Measurements from ENCODE around the gene TMIE. TPM values are rescaled to one million over a fixed set of nuclear protein-coding genes. Genes with fewer than 3 reads are reported as not detected.

The TMIE gene
- total and polyA plus RNA-seq, 9 of the 15 experiments (the other 6 are each of a cell fraction or from before 2014, with no cell fraction given): not detected

GRCh38 chr3:46756642-46757041, 55.5 kb downstream of the TMIE start (continued):
- TF ChIP-seq CTCF (IDR thresholded peaks at IDR 0.05 in 2 of 3, conservative IDR thresholded peaks at IDR 0.05 in 1 of 3; ENCODE audit: insufficient read depth in 2 of 3, low read depth in 1 of 3, low read length in 3 of 3) (peak; percentile 59 to 80 (median 64); a peak in 5 of 6 replicates), BHLHE40 (IDR thresholded peaks at IDR 0.05; ENCODE audit: low read length) (0 out of 2 replicates have a peak, but pooled peaks have one; percentile 15), XRCC5 (IDR thresholded peaks at IDR 0.05; ENCODE audit: low read depth, low read length) (0 out of 2 replicates have a peak, but pooled peaks have one; percentile 47), ZNF134 (CRISPR knock-in tag; conservative IDR thresholded peaks at IDR 0.05) (no peak)

GRCh38 chr3:46759239-46760167, 58.3 kb downstream of the TMIE start:
- Histone ChIP-seq H4K20me1 (replicated peaks; ENCODE audit: control insufficient read depth, insufficient read depth, low read length) (no peaks in the 10 kb centered on the region), H3K27me3 (ENCODE audit: control insufficient read depth in 2 of 2, insufficient read depth in 2 of 2, low read length in 2 of 2) (peaks cover 14 to 30% of the 10 kb centered on the region in 2 experiments; a peak in 4 of 5 replicates), H3K27ac (ENCODE audit: extremely low read depth, low read depth, low read length) (no peak overlapping the region), H3K4me1 (replicated peaks in 1 of 2; ENCODE audit: control insufficient read depth in 2 of 2, insufficient read depth in 2 of 2, low read length in 2 of 2) (peaks cover 0 to 14% of the 10 kb centered on the region in 2 experiments; a peak in 2 of 5 replicates), H3K9me3 (replicated peaks; ENCODE audit: control insufficient read depth, insufficient read depth, low read depth, low read length) (no peaks in the 10 kb centered on the region), H3K4me2 (ENCODE audit: insufficient read depth, low read length) (no peak overlapping the region), H3K9ac (ENCODE audit: insufficient read depth in 1 of 2, low read depth in 2 of 2, low read length in 2 of 2) (no peak overlapping the region), H3K4me3 (no peak overlapping the region), H2AFZ (ENCODE audit: low read depth, low read length) (no peak overlapping the region), H3K36me3 (ENCODE audit: control insufficient read depth, insufficient read depth, low read length) (no peaks in the 10 kb centered on the region), H3K79me2 (ENCODE audit: control insufficient read depth, insufficient read depth, low read length) (no peaks in the 10 kb centered on the region), H3K9me1 (ENCODE audit: control insufficient read depth, insufficient read depth, low read length) (peaks cover 3% of the 10 kb centered on the region)
- WGBS (ENCODE audit: insufficient coverage, low coverage, missing lambda C conversion rate): 4% methylated on average over 5 of the region's 5 CpGs
- POLR2A ChIA-PET: no interaction called here
- ATAC-seq: no peak
- TF ChIP-seq ZNF512 (tag; IDR thresholded peaks at IDR 0.05) (peak; percentile 82), ERF (CRISPR knock-in tag; IDR thresholded peaks at IDR 0.05) (no peak)
- CTCF ChIA-PET (ENCODE audit: low intra/inter-chr PET ratio): no interaction called here
- no TSS peak for BruUV-seq (replicated peaks)
- intact Hi-C loops (cut with micrococcal nuclease) (no loop called here), in situ Hi-C loops (cut with MboI) (no loop called here)
- DNase-seq (ENCODE audit: extremely low read depth in 1 of 4, low spot score in 3 of 4): no peak
- FAIRE-seq: no peak

Small RNAs within 50 kb of the gene (small RNA-seq; reads per million reads assigned to genes)
- gene PRSS45: not detected

Other genes starting within 250 kb of the TMIE start
Only the 7 nearest of the 8 such genes appear.
- gene RTP3, start 203.4 kb upstream of the TMIE start, total RNA-seq (2014; rRNA removed): not detected in 2 replicates
- gene RTP3, start 203.4 kb upstream of the TMIE start, total RNA-seq (2014; rRNA removed; fragmentation: Illumina TruSeq; extraction: Trizol): not detected in 2 replicates
- gene RTP3, start 203.4 kb upstream of the TMIE start, total RNA-seq (2015; rRNA removed; fragmentation: Illumina TruSeq; extraction: Trizol): not detected in 2 replicates
- gene RTP3, start 203.4 kb upstream of the TMIE start, total RNA-seq (2021): not detected in 2 replicates
- not detected in 2 replicates for gene RTP3, start 203.4 kb upstream of the TMIE start, polyA plus RNA-seq (2011; rRNA removed)
- gene RTP3, start 203.4 kb upstream of the TMIE start, polyA plus RNA-seq (2014; fragmentation: Illumina TruSeq; extraction: Trizol): not detected in 2 replicates
- not detected for gene RTP3, start 203.4 kb upstream of the TMIE start, polyA plus RNA-seq (2014; fragmentation: Nextera tagmentation; extraction: Ambion mirVana)
- not detected in 2 replicates for gene RTP3, start 203.4 kb upstream of the TMIE start, polyA plus RNA-seq (2014; rRNA removed)
- not detected in 2 replicates for gene LRRC2, start 135.1 kb upstream of the TMIE start, total RNA-seq (2014; rRNA removed)
- not detected in 2 replicates for gene LRRC2, start 135.1 kb upstream of the TMIE start, total RNA-seq (2014; rRNA removed; fragmentation: Illumina TruSeq; extraction: Trizol)
- 0.04 TPM in 1 of 2 replicates, not detected in the other for gene LRRC2, start 135.1 kb upstream of the TMIE start, total RNA-seq (2015; rRNA removed; fragmentation: Illumina TruSeq; extraction: Trizol)
- not detected in 2 replicates for gene LRRC2, start 135.1 kb upstream of the TMIE start, total RNA-seq (2021)
- gene LRRC2, start 135.1 kb upstream of the TMIE start, polyA plus RNA-seq (2011; rRNA removed): 0.04 and 0.07 TPM in 2 replicates
- gene LRRC2, start 135.1 kb upstream of the TMIE start, polyA plus RNA-seq (2014; fragmentation: Illumina TruSeq; extraction: Trizol): 0.01 TPM in 1 of 2 replicates, not detected in the other
- under 1 TPM in 1 of 2 experiments, not detected in 1; 0.04 TPM for gene LRRC2, start 135.1 kb upstream of the TMIE start, polyA plus RNA-seq (2014; fragmentation: Nextera tagmentation; extraction: Ambion mirVana)
- 0.01 TPM in 1 of 2 replicates, not detected in the other for gene LRRC2, start 135.1 kb upstream of the TMIE start, polyA plus RNA-seq (2014; rRNA removed)
- gene FAM240A, start 88.9 kb upstream of the TMIE start, total RNA-seq (2014; rRNA removed): not detected in 2 replicates
- not detected in 2 replicates for gene FAM240A, start 88.9 kb upstream of the TMIE start, total RNA-seq (2014; rRNA removed; fragmentation: Illumina TruSeq; extraction: Trizol)
- gene FAM240A, start 88.9 kb upstream of the TMIE start, total RNA-seq (2015; rRNA removed; fragmentation: Illumina TruSeq; extraction: Trizol): not detected in 2 replicates
- not detected in 2 replicates for gene FAM240A, start 88.9 kb upstream of the TMIE start, total RNA-seq (2021)
- gene FAM240A, start 88.9 kb upstream of the TMIE start, polyA plus RNA-seq (2011; rRNA removed): not detected in 2 replicates
- gene FAM240A, start 88.9 kb upstream of the TMIE start, polyA plus RNA-seq (2014; fragmentation: Illumina TruSeq; extraction: Trizol): not detected in 2 replicates
- gene FAM240A, start 88.9 kb upstream of the TMIE start, polyA plus RNA-seq (2014; fragmentation: Nextera tagmentation; extraction: Ambion mirVana): not detected
- gene FAM240A, start 88.9 kb upstream of the TMIE start, polyA plus RNA-seq (2014; rRNA removed): not detected in 2 replicates
- 0.05 TPM in 1 of 2 replicates, not detected in the other for gene ALS2CL, start 7.7 kb upstream of the TMIE start, total RNA-seq (2014; rRNA removed)
- gene ALS2CL, start 7.7 kb upstream of the TMIE start, total RNA-seq (2014; rRNA removed; fragmentation: Illumina TruSeq; extraction: Trizol): 0.04 TPM in 1 of 2 replicates, not detected in the other
- not detected in 2 replicates for gene ALS2CL, start 7.7 kb upstream of the TMIE start, total RNA-seq (2015; rRNA removed; fragmentation: Illumina TruSeq; extraction: Trizol)
- gene ALS2CL, start 7.7 kb upstream of the TMIE start, total RNA-seq (2021): 0.13 TPM in 2 replicates
- gene ALS2CL, start 7.7 kb upstream of the TMIE start, polyA plus RNA-seq (2011; rRNA removed): 0.03 and 0.18 TPM in 2 replicates
- gene ALS2CL, start 7.7 kb upstream of the TMIE start, polyA plus RNA-seq (2014; fragmentation: Illumina TruSeq; extraction: Trizol): 0.07 TPM in 1 of 2 replicates, not detected in the other
- not detected for gene ALS2CL, start 7.7 kb upstream of the TMIE start, polyA plus RNA-seq (2014; fragmentation: Nextera tagmentation; extraction: Ambion mirVana)
- gene ALS2CL, start 7.7 kb upstream of the TMIE start, polyA plus RNA-seq (2014; rRNA removed): 0.05 and 0.09 TPM in 2 replicates
- gene PRSS50, start 16.5 kb downstream of the TMIE start, total RNA-seq (2014; rRNA removed): not detected in 2 replicates
- gene PRSS50, start 16.5 kb downstream of the TMIE start, total RNA-seq (2014; rRNA removed; fragmentation: Illumina TruSeq; extraction: Trizol): not detected in 2 replicates
- gene PRSS50, start 16.5 kb downstream of the TMIE start, total RNA-seq (2015; rRNA removed; fragmentation: Illumina TruSeq; extraction: Trizol): not detected in 2 replicates
- gene PRSS50, start 16.5 kb downstream of the TMIE start, total RNA-seq (2021): not detected in 2 replicates
- not detected in 2 replicates for gene PRSS50, start 16.5 kb downstream of the TMIE start, polyA plus RNA-seq (2011; rRNA removed)
- not detected in 2 replicates for gene PRSS50, start 16.5 kb downstream of the TMIE start, polyA plus RNA-seq (2014; fragmentation: Illumina TruSeq; extraction: Trizol)
- under 1 TPM in 1 of 2 experiments, not detected in 1; 0.01 TPM for gene PRSS50, start 16.5 kb downstream of the TMIE start, polyA plus RNA-seq (2014; fragmentation: Nextera tagmentation; extraction: Ambion mirVana)
- gene PRSS50, start 16.5 kb downstream of the TMIE start, polyA plus RNA-seq (2014; rRNA removed): not detected in 2 replicates
- 0.14 TPM in 1 of 2 replicates, not detected in the other for gene MYL3, start 162.1 kb downstream of the TMIE start, total RNA-seq (2014; rRNA removed)
- gene MYL3, start 162.1 kb downstream of the TMIE start, total RNA-seq (2014; rRNA removed; fragmentation: Illumina TruSeq; extraction: Trizol): not detected in 2 replicates
- gene MYL3, start 162.1 kb downstream of the TMIE start, total RNA-seq (2015; rRNA removed; fragmentation: Illumina TruSeq; extraction: Trizol): not detected in 2 replicates
- not detected in 2 replicates for gene MYL3, start 162.1 kb downstream of the TMIE start, total RNA-seq (2021)
- gene MYL3, start 162.1 kb downstream of the TMIE start, polyA plus RNA-seq (2011; rRNA removed): not detected in 2 replicates
- gene MYL3, start 162.1 kb downstream of the TMIE start, polyA plus RNA-seq (2014; fragmentation: Illumina TruSeq; extraction: Trizol): not detected in 2 replicates
- gene MYL3, start 162.1 kb downstream of the TMIE start, polyA plus RNA-seq (2014; fragmentation: Nextera tagmentation; extraction: Ambion mirVana): under 1 TPM in 1 of 2 experiments, not detected in 1; 0.45 TPM
- gene MYL3, start 162.1 kb downstream of the TMIE start, polyA plus RNA-seq (2014; rRNA removed): not detected in 2 replicates
- not detected in 2 replicates for gene PTH1R, start 176.3 kb downstream of the TMIE start, total RNA-seq (2014; rRNA removed)
- not detected in 2 replicates for gene PTH1R, start 176.3 kb downstream of the TMIE start, total RNA-seq (2014; rRNA removed; fragmentation: Illumina TruSeq; extraction: Trizol)
- not detected in 2 replicates for gene PTH1R, start 176.3 kb downstream of the TMIE start, total RNA-seq (2015; rRNA removed; fragmentation: Illumina TruSeq; extraction: Trizol)
- not detected in 2 replicates for gene PTH1R, start 176.3 kb downstream of the TMIE start, total RNA-seq (2021)
- not detected in 2 replicates for gene PTH1R, start 176.3 kb downstream of the TMIE start, polyA plus RNA-seq (2011; rRNA removed)
- gene PTH1R, start 176.3 kb downstream of the TMIE start, polyA plus RNA-seq (2014; fragmentation: Illumina TruSeq; extraction: Trizol): not detected in 2 replicates
- not detected for gene PTH1R, start 176.3 kb downstream of the TMIE start, polyA plus RNA-seq (2014; fragmentation: Nextera tagmentation; extraction: Ambion mirVana)
- not detected in 2 replicates for gene PTH1R, start 176.3 kb downstream of the TMIE start, polyA plus RNA-seq (2014; rRNA removed)

Data from K562 (cell line).